Measurements from ENCODE around the gene UNC13A. TPM values are rescaled to one million over a fixed set of nuclear protein-coding genes. Genes with fewer than 3 reads are reported as not detected.

Gene UNC13A
- total and polyA plus RNA-seq, 2 donors (not counting 1 experiment from before 2014, with no cell fraction given) = under 0.01 to 0.28 TPM

DNA sequence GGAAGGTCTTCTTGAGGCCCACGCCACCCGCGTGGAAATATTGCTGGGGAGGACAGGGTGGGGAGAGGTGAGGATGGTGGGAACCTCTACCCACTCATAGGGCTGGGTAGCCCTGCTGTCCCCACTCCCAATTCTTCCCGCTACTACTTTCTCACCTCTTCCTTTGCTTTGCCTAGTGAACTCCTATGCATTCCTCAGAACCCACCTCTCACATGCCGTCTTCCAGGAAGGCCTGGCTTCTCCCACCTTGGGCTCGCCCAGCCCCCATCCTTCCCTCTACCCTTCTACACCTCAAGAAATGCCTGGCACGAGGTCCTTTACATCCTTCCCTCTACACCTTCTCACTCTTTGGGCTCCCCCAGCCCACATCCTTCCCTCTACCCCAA lies 70.4 kb downstream of the UNC13A start:
- no peak for TF ChIP-seq EZH2 (IDR thresholded peaks at IDR 0.05; ENCODE audit: low read length, missing control alignments)
- TF ChIP-seq, protein P1, sequence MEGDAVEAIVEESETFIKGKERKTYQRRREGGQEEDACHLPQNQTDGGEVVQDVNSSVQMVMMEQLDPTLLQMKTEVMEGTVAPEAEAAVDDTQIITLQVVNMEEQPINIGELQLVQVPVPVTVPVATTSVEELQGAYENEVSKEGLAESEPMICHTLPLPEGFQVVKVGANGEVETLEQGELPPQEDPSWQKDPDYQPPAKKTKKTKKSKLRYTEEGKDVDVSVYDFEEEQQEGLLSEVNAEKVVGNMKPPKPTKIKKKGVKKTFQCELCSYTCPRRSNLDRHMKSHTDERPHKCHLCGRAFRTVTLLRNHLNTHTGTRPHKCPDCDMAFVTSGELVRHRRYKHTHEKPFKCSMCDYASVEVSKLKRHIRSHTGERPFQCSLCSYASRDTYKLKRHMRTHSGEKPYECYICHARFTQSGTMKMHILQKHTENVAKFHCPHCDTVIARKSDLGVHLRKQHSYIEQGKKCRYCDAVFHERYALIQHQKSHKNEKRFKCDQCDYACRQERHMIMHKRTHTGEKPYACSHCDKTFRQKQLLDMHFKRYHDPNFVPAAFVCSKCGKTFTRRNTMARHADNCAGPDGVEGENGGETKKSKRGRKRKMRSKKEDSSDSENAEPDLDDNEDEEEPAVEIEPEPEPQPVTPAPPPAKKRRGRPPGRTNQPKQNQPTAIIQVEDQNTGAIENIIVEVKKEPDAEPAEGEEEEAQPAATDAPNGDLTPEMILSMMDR (conservative IDR thresholded peaks at IDR 0.05 in 1 of 2, IDR thresholded peaks at IDR 0.05 in 1 of 2; ENCODE audit: low read depth in 1 of 2, low read length in 2 of 2) = no peak
- DNase-seq (ENCODE audit: low read depth in 2 of 2) = no peak
- H3K27me3 ChIP-seq (ENCODE audit: control insufficient read depth, insufficient read depth, low read length) = no peaks in the 10 kb centered on the region

DNA sequence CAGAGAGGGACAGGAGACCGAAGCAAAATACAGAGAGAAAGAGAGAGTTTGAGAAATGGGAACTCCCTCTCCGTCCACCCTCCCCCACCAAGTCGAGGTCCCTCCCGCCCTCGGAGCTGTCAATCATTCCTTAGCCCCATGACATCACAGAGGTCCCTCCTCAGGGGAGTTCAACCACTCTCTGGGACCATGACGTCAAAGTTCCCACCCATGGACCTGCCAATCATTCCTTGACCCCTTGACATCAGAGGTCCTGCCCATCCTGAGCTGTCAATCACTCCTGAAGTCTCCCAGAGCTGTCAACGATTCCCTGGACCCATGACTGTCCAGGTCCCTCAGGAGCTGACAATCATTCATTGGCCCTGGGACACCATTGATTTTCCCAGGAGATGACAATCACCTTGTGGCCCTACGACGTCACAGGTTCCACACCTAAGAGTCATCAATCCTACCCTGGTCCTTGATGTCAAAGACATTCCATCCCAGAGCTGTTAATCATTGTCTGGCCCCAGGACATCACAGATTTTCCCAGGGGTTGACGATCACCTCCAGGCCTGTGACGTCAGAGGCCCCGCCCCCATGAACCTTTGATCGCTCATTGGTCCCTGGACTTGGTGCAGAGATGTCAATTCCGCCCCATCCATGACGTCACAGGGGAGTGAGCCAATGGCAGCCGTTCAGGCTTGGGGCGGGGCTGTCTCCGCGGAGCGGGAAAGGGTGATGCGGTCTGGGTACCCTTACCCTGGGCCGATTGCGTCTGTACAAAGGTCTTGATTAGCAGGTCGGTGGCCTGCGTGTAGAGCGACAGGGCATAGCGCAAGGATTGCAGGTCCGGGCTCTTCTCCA lies 71.0 kb downstream of the UNC13A start:
- H3K27me3 ChIP-seq (ENCODE audit: control insufficient read depth, insufficient read depth, low read length) = no peaks in the 10 kb centered on the region
- H3K79me2 ChIP-seq (ENCODE audit: control insufficient read depth, insufficient read depth, low read length) = no peaks in the 10 kb centered on the region
- TF ChIP-seq, protein P1 (conservative IDR thresholded peaks at IDR 0.05 in 1 of 2, IDR thresholded peaks at IDR 0.05 in 1 of 2; ENCODE audit: low read depth in 1 of 2, low read length in 2 of 2) = no peak
- TF ChIP-seq EZH2 (IDR thresholded peaks at IDR 0.05; ENCODE audit: low read length, missing control alignments) = no peak
- H3K27ac ChIP-seq (ENCODE audit: insufficient read depth, low read length) = no peak overlapping the region
- no peak overlapping the region for H3K4me3 ChIP-seq (replicated peaks in 1 of 4; ENCODE audit: control extremely low read depth in 1 of 4, insufficient read depth in 1 of 4, low read depth in 3 of 4, low read length in 4 of 4)
- H4K20me1 ChIP-seq (ENCODE audit: control insufficient read depth, extremely low read depth, insufficient read depth, low read length) = no peaks in the 10 kb centered on the region
- H3K4me1 ChIP-seq (ENCODE audit: control insufficient read depth, extremely low read depth, insufficient read depth, low read length) = no peaks in the 10 kb centered on the region
- no peak overlapping the region for H2AFZ ChIP-seq (ENCODE audit: low read length)
- H3K9me3 ChIP-seq (ENCODE audit: control insufficient read depth, insufficient read depth, low read depth, low read length) = no peaks in the 10 kb centered on the region
- DNase-seq (ENCODE audit: low read depth in 2 of 2) = no peak
- no peak overlapping the region for H3K4me2 ChIP-seq (ENCODE audit: extremely low read depth, insufficient read depth, low read length)
- no peaks in the 10 kb centered on the region for H3K36me3 ChIP-seq (ENCODE audit: control insufficient read depth, insufficient read depth, low read length)
- no peak overlapping the region for H3K9ac ChIP-seq (ENCODE audit: insufficient read depth, low read length)

More for the DNA sequence above, 70.4 kb downstream of the UNC13A start:
- Histone ChIP-seq H3K4me3 (replicated peaks in 1 of 4; ENCODE audit: control extremely low read depth in 1 of 4, insufficient read depth in 1 of 4, low read depth in 3 of 4, low read length in 4 of 4) (no peak overlapping the region), H3K9me3 (ENCODE audit: control insufficient read depth, insufficient read depth, low read depth, low read length) (no peaks in the 10 kb centered on the region), H2AFZ (ENCODE audit: low read length) (no peak overlapping the region), H3K27ac (ENCODE audit: insufficient read depth, low read length) (no peak overlapping the region), H3K36me3 (ENCODE audit: control insufficient read depth, insufficient read depth, low read length) (no peaks in the 10 kb centered on the region), H4K20me1 (ENCODE audit: control insufficient read depth, extremely low read depth, insufficient read depth, low read length) (no peaks in the 10 kb centered on the region), H3K79me2 (ENCODE audit: control insufficient read depth, insufficient read depth, low read length) (no peaks in the 10 kb centered on the region), H3K9ac (ENCODE audit: insufficient read depth, low read length) (no peak overlapping the region), H3K4me2 (ENCODE audit: extremely low read depth, insufficient read depth, low read length) (no peak overlapping the region), H3K4me1 (ENCODE audit: control insufficient read depth, extremely low read depth, insufficient read depth, low read length) (no peaks in the 10 kb centered on the region)

DNA sequence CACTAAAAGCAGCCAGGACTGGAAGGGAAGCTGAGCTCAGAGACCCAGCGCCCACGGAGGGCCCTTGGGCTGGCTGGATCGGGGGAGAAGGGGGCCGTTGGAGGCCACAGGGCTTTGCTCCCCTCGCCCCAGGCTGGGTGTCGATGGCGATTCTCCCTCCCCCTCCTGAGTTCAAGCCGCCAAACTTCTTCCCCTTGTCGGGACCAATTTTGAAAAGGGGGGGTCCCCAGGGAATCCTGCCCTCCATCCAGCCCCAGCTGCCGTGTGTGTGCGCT lies 71.5 kb downstream of the UNC13A start:
- H3K4me1 ChIP-seq (ENCODE audit: control insufficient read depth, extremely low read depth, insufficient read depth, low read length) = no peaks in the 10 kb centered on the region
- H2AFZ ChIP-seq (ENCODE audit: low read length) = no peak overlapping the region
- no peaks in the 10 kb centered on the region for H3K36me3 ChIP-seq (ENCODE audit: control insufficient read depth, insufficient read depth, low read length)
- no peak overlapping the region for H3K4me3 ChIP-seq (replicated peaks in 1 of 4; ENCODE audit: control extremely low read depth in 1 of 4, insufficient read depth in 1 of 4, low read depth in 3 of 4, low read length in 4 of 4)
- no peak for DNase-seq (ENCODE audit: low read depth in 2 of 2)
- peak overlapping the region; percentile 7 for H3K9ac ChIP-seq (ENCODE audit: insufficient read depth, low read length)
- no peaks in the 10 kb centered on the region for H3K9me3 ChIP-seq (ENCODE audit: control insufficient read depth, insufficient read depth, low read depth, low read length)
- H3K79me2 ChIP-seq (ENCODE audit: control insufficient read depth, insufficient read depth, low read length) = no peaks in the 10 kb centered on the region
- H3K27ac ChIP-seq (ENCODE audit: insufficient read depth, low read length) = no peak overlapping the region
- H4K20me1 ChIP-seq (ENCODE audit: control insufficient read depth, extremely low read depth, insufficient read depth, low read length) = no peaks in the 10 kb centered on the region
- H3K4me2 ChIP-seq (ENCODE audit: extremely low read depth, insufficient read depth, low read length) = no peak overlapping the region
- TF ChIP-seq EZH2 (IDR thresholded peaks at IDR 0.05; ENCODE audit: low read length, missing control alignments) = no peak
- TF ChIP-seq, protein P1 (conservative IDR thresholded peaks at IDR 0.05 in 1 of 2, IDR thresholded peaks at IDR 0.05 in 1 of 2; ENCODE audit: low read depth in 1 of 2, low read length in 2 of 2) = no peak
- no peaks in the 10 kb centered on the region for H3K27me3 ChIP-seq (ENCODE audit: control insufficient read depth, insufficient read depth, low read length)

Data from fibroblast of lung (primary cell).